ENCODE data around the gene LRCH3. TPM values are rescaled to one million over a fixed set of nuclear protein-coding genes. Genes with fewer than 3 reads are reported as not detected.

Gene LRCH3
- total RNA-seq, 6 donors from 2014 or later, result 24.6 to 68.1 (median 34.2) TPM

DNA sequence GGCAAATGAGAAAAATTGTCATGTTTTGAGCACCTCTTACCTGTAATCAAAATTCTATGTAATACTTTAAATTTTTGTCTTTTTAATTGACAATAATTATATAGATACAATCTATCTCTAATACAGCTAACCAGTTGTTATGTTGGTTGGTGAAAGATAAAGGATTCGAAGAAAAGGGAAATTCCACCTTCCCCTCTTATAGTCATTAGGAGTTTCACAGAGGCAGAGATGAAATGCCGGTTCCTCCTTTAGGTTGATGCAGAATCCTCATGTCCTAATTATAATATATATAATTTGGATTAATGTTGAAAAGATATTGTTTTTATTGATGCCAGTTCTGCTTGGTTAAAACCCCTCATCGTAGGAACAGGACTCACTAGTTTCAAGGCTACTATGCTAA is 67.1 kb downstream of the LRCH3 start:
- H3K36me3 ChIP-seq, result peaks cover 0 to 46% (median 23%) of the 10 kb centered on the region in 4 donors

DNA sequence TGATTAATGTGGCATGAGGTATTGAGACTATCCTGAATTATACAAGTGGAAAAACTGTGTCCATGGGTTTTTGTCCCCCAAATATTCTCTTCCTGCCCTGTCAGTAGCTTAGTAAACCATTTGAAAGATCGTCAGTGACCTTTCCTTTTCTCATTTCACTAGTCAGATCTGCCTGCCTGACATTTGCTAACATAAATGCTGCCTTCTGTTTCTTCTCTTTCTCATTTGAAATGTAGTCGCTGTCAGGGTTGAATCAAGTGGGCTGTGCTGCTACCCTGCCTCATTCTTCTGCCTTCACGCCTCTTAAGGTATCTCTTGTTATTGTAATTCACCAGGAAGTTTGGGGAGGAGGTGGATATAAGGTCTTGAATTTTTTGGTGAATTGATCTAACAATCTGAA is 67.5 kb downstream of the LRCH3 start:
- H3K27me3 ChIP-seq, result no peaks in the 10 kb centered on the region
- H3K9me3 ChIP-seq, result no peaks in the 10 kb centered on the region
- peaks cover 0 to 46% (median 22%) of the 10 kb centered on the region in 4 donors for H3K36me3 ChIP-seq
- H3K27ac ChIP-seq, result no peak overlapping the region
- no peak for ATAC-seq (ENCODE audit: low FRiP score in 2 of 2)
- WGBS, 2 donors, result 90% methylated on average over 3 of the region's 3 CpGs
- no peak for DNase-seq
- no peaks in the 10 kb centered on the region for H3K4me1 ChIP-seq
- no peak overlapping the region for H3K4me3 ChIP-seq
- TF ChIP-seq EP300 (IDR thresholded peaks at IDR 0.05) (no peak), POLR2A (IDR thresholded peaks at IDR 0.05) (no peak), POLR2AphosphoS5 (IDR thresholded peaks at IDR 0.05) (no peak)
- TF ChIP-seq, protein P1, sequence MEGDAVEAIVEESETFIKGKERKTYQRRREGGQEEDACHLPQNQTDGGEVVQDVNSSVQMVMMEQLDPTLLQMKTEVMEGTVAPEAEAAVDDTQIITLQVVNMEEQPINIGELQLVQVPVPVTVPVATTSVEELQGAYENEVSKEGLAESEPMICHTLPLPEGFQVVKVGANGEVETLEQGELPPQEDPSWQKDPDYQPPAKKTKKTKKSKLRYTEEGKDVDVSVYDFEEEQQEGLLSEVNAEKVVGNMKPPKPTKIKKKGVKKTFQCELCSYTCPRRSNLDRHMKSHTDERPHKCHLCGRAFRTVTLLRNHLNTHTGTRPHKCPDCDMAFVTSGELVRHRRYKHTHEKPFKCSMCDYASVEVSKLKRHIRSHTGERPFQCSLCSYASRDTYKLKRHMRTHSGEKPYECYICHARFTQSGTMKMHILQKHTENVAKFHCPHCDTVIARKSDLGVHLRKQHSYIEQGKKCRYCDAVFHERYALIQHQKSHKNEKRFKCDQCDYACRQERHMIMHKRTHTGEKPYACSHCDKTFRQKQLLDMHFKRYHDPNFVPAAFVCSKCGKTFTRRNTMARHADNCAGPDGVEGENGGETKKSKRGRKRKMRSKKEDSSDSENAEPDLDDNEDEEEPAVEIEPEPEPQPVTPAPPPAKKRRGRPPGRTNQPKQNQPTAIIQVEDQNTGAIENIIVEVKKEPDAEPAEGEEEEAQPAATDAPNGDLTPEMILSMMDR (IDR thresholded peaks at IDR 0.05), result no peak

More for the DNA sequence above, 67.1 kb downstream of the LRCH3 start:
- Histone ChIP-seq H3K27ac (no peak overlapping the region), H3K4me3 (no peak overlapping the region), H3K27me3 (no peaks in the 10 kb centered on the region), H3K4me1 (no peaks in the 10 kb centered on the region), H3K9me3 (no peaks in the 10 kb centered on the region)
- no peak for DNase-seq
- no peak for ATAC-seq (ENCODE audit: low FRiP score in 2 of 2)
- TF ChIP-seq, protein P1 (IDR thresholded peaks at IDR 0.05), result no peak
- TF ChIP-seq POLR2A (IDR thresholded peaks at IDR 0.05) (no peak), POLR2AphosphoS5 (IDR thresholded peaks at IDR 0.05) (no peak), EP300 (IDR thresholded peaks at IDR 0.05) (no peak)
- 87 to 92% methylated on average over 3 of the region's 3 CpGs for WGBS, 2 donors

DNA sequence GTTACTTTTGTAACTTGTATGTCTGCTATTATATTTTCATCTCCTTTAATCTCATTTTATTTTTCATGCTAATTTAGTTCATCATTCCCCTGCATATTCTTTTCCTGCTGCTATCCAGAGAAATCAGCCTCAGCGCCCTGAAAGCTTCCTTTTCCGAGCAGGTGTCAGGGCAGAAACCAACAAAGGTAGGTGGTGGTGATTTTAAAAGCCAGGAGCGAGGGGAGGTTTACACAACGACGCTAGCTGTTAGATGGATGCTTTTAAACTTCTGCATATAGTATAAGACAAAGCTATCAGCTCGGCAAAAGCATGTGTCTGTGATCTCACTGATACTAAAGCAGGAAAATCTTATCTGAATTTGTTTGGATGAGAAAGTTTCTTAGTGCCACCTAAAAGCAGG is 75.0 kb downstream of the LRCH3 start:
- ATAC-seq (ENCODE audit: low FRiP score in 2 of 2), result no peak
- no peak overlapping the region for H3K27ac ChIP-seq
- 95% methylated on average over 6 of the region's 6 CpGs for WGBS, 2 donors
- H3K36me3 ChIP-seq, result peaks cover 4 to 56% (median 27%) of the 10 kb centered on the region in 4 donors
- H3K4me1 ChIP-seq, result no peaks in the 10 kb centered on the region
- TF ChIP-seq POLR2AphosphoS5 (IDR thresholded peaks at IDR 0.05) (no peak), POLR2A (IDR thresholded peaks at IDR 0.05) (no peak), EP300 (IDR thresholded peaks at IDR 0.05) (no peak)
- TF ChIP-seq, protein P1 (IDR thresholded peaks at IDR 0.05), result no peak
- DNase-seq, result no peak
- no peaks in the 10 kb centered on the region for H3K9me3 ChIP-seq
- no peaks in the 10 kb centered on the region for H3K27me3 ChIP-seq
- no peak overlapping the region for H3K4me3 ChIP-seq

DNA sequence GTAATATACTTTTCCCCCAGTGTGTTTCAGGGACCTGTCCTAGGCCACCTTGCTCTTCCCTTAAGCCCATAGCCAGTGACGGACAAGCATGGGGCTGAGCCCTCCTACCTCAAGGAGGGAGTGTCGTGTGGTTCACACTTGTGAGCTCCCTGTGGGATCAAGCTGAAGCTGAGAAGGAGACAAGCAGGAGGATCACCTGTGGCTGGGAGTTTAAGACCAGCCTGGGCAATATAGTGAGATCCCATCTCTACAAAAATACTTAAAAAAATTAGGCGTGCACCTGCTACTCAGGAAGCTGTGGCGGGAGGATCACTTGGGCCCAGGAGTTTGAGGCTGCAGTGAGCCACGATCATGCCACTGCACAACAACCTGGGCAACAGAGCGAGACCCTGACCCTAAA is 82.3 kb downstream of the LRCH3 start:
- no peak overlapping the region for H3K27ac ChIP-seq
- H3K4me1 ChIP-seq, result no peaks in the 10 kb centered on the region
- no peaks in the 10 kb centered on the region for H3K27me3 ChIP-seq
- H3K4me3 ChIP-seq, result no peak overlapping the region
- peaks cover 7 to 69% (median 50%) of the 10 kb centered on the region in 4 donors for H3K36me3 ChIP-seq
- no peak for DNase-seq
- no peak for ATAC-seq (ENCODE audit: low FRiP score in 2 of 2)
- TF ChIP-seq, protein P1 (IDR thresholded peaks at IDR 0.05), result no peak
- 96 to 97% methylated on average over 6 of the region's 6 CpGs for WGBS, 2 donors
- no peaks in the 10 kb centered on the region for H3K9me3 ChIP-seq

DNA sequence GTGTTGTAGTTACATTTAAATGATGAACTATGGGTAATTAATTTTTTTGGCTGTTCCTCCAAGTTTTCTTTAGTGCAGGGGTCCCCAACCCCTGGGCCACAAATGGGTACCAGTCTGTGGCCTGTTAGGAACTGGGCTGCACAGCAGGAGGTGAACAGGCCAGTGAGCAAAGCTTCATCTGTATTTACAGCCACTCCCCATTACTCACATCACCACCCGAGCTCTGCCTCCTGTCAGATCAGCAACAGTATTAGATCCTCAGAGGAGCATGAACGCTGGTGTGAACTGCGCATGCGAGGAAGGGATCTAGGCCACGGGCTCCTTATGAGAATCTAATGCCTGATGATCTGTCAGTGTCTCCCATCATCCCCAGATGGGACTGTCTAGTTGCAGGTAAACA is 83.0 kb downstream of the LRCH3 start:
- H3K36me3 ChIP-seq, result peaks cover 7 to 73% (median 51%) of the 10 kb centered on the region in 4 donors
- no peaks in the 10 kb centered on the region for H3K4me1 ChIP-seq
- TF ChIP-seq, protein P1 (IDR thresholded peaks at IDR 0.05), result no peak
- TF ChIP-seq EP300 (IDR thresholded peaks at IDR 0.05), result no peak
- TF ChIP-seq POLR2AphosphoS5 (IDR thresholded peaks at IDR 0.05), result no peak
- no peak for TF ChIP-seq POLR2A (IDR thresholded peaks at IDR 0.05)
- no peak for ATAC-seq (ENCODE audit: low FRiP score in 2 of 2)
- 94 to 98% methylated on average over 5 of the region's 5 CpGs for WGBS, 2 donors
- H3K9me3 ChIP-seq, result no peaks in the 10 kb centered on the region
- no peaks in the 10 kb centered on the region for H3K27me3 ChIP-seq
- no peak overlapping the region for H3K4me3 ChIP-seq
- H3K27ac ChIP-seq, result no peak overlapping the region
- DNase-seq, result no peak

All from upper lobe of left lung (tissue), 6 donors.